MCF 10A (cell line): Measurements from ENCODE around the gene HTR3B. TPM values are rescaled to one million over a fixed set of nuclear protein-coding genes. Genes with fewer than 3 reads are reported as not detected.

ENCODE experiments used
- BruUV-seq: library from RNA; stranded (reverse); fragments of 400-500 nt; replicated peaks from 2 replicates; lab custom pipeline; 2021; lab: Mats Ljungman, UMichigan
- CTCF ChIA-PET: fragments of 300-600 bp; sonication (Branson Sonifier 250); formaldehyde crosslinking; extraction: SDS; loops from one replicate; lab custom pipeline; 2021; ENCODE audit warnings: antibody characterized with exemption, inconsistent platforms; lab: Yijun Ruan, JAX
- POLR2A ChIA-PET: fragments of 300-600, 350-650 bp; sonication (Branson Sonifier 250); formaldehyde crosslinking; extraction: SDS; loops from one replicate; lab custom pipeline; 2020; ENCODE audit warnings: antibody characterized with exemption, inconsistent platforms; lab: Yijun Ruan, JAX
- DNase-seq: peaks from one replicate; pipeline ENCODE4 v3.0.0-alpha.2; 2018; ENCODE audit not compliant: unreplicated experiment
- H3K27ac Mint-ChIP-seq: one replicate; pipeline ENCODE4 v1.8.0; 2022; ENCODE audit warnings: mild to moderate bottlenecking, low read depth, mixed read lengths; ENCODE audit not compliant: unreplicated experiment
- H3K27me3 Mint-ChIP-seq: one replicate; pipeline ENCODE4 v1.8.0; 2022; ENCODE audit warnings: mixed read lengths; ENCODE audit not compliant: insufficient read depth, unreplicated experiment
- H3K36me3 Mint-ChIP-seq: one replicate; pipeline ENCODE4 v1.8.0; 2022; ENCODE audit warnings: mild to moderate bottlenecking, moderate library complexity, mixed read lengths; ENCODE audit not compliant: insufficient read depth, unreplicated experiment
- H3K4me1 Mint-ChIP-seq: one replicate; pipeline ENCODE4 v1.8.0; 2022; ENCODE audit warnings: mixed read lengths; ENCODE audit not compliant: insufficient read depth, unreplicated experiment
- H3K4me3 Mint-ChIP-seq: one replicate; pipeline ENCODE4 v1.8.0; 2022; ENCODE audit warnings: mild to moderate bottlenecking, moderate library complexity, mixed read lengths; ENCODE audit not compliant: unreplicated experiment
- H3K9me3 Mint-ChIP-seq: one replicate; pipeline ENCODE4 v1.8.0; 2022; ENCODE audit warnings: mixed read lengths; ENCODE audit not compliant: unreplicated experiment
- intact Hi-C: fragments of 100-400 bp; cut with micrococcal nuclease; formaldehyde crosslinking; loops from 2 replicates; pipeline ENCODE4 v1.14.1; 2022
- total RNA-seq: library from RNA; stranded (reverse); gene quantifications from 2 replicates; pipeline ENCODE4 v1.2.3, GENCODE V29; 2022
- TF ChIP-seq, protein P1 (sequence below): fragments of 200-600 bp; IDR thresholded peaks from one replicate; pipeline ENCODE4 v1.8.0; 2022; ENCODE audit warnings: antibody characterized with exemption, mild to moderate bottlenecking; ENCODE audit not compliant: unreplicated experiment

Gene HTR3B
- total RNA-seq, 1 experiment from 2014 or later = not detected

DNA sequence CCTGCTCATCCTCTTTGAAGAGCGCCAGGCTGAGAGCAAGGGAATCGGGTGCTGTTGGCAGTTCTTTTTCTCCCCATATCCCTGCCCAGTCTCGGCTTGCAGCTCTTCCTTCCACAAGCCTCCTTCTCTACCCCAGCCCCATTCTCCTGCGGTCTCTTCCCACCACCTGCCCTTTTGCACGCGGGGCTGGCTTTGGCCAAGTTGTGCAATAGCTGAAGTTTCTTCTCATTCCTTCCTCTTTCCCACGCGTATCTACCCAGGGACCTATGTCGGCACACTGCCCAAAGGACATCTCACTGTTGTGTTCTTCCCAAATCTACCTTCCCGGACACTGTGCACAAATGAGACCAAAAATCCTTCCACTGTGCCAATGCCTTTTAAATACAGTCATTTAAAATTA lies 48.0 kb downstream of the HTR3B start:
- Mint-ChIP-seq H3K27ac (no peak overlapping the region), H3K36me3 (no peaks in the 10 kb centered on the region), H3K27me3 (peaks cover 82% of the 10 kb centered on the region), H3K4me3 (no peak overlapping the region), H3K9me3 (no peaks in the 10 kb centered on the region), H3K4me1 (no peaks in the 10 kb centered on the region)
- TF ChIP-seq, protein P1, sequence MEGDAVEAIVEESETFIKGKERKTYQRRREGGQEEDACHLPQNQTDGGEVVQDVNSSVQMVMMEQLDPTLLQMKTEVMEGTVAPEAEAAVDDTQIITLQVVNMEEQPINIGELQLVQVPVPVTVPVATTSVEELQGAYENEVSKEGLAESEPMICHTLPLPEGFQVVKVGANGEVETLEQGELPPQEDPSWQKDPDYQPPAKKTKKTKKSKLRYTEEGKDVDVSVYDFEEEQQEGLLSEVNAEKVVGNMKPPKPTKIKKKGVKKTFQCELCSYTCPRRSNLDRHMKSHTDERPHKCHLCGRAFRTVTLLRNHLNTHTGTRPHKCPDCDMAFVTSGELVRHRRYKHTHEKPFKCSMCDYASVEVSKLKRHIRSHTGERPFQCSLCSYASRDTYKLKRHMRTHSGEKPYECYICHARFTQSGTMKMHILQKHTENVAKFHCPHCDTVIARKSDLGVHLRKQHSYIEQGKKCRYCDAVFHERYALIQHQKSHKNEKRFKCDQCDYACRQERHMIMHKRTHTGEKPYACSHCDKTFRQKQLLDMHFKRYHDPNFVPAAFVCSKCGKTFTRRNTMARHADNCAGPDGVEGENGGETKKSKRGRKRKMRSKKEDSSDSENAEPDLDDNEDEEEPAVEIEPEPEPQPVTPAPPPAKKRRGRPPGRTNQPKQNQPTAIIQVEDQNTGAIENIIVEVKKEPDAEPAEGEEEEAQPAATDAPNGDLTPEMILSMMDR = no peak
- no TSS peak for BruUV-seq
- ChIA-PET CTCF (interaction anchor here (0.6 kb wide), 1 partner anchor 15 kb away, joined by 3 read pairs; no protein-coding TSS in a partner anchor), POLR2A (no interaction called here)
- intact Hi-C loops = no loop called here
- no peak for DNase-seq

DNA sequence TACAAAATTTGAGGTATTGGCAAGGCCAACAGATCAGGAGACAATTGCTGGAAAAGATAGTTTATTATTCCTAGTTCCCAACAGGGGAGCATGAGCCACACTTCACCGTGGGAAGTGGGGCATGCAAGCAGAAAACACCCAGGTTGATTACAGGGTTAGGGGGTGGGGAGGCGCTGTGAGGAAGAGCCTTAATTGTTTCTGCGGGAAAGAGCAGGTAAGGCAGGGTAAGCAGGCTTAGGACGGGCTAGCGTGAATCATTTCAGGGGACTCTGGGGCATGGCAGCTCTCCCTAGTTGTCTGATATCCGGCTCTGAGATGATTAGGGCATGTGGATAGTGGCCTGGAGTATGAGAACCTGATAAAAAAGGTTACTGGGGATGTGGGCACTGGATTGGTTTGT lies 49.6 kb downstream of the HTR3B start:
- ChIA-PET CTCF (no interaction called here), POLR2A (no interaction called here)
- TF ChIP-seq, protein P1 = no peak
- Mint-ChIP-seq H3K4me3 (no peak overlapping the region), H3K27ac (no peak overlapping the region), H3K9me3 (no peaks in the 10 kb centered on the region), H3K27me3 (peaks cover 86% of the 10 kb centered on the region), H3K36me3 (peaks cover 5% of the 10 kb centered on the region), H3K4me1 (no peaks in the 10 kb centered on the region)
- no peak for DNase-seq
- intact Hi-C loops = no loop called here
- BruUV-seq = no TSS peak

DNA sequence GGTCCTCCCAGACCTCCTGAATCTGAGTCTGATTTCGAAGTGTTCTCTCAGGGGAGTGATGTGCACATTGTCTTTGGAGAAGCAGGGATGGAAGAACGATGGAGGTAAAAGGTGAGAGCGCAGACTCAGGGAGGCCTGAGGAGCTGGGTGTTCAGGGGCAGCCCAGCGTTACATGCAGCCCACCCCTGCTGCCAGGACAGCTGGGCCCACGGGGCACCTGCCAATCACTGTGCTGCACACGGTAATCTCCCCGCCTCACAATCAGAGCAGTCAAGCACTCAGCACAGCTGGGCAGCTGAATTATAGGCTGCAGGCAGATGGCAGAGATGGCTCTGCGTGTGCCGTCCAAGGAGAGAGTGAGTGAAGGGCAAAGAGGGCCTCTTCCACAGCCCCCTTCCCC lies 52.4 kb downstream of the HTR3B start:
- Mint-ChIP-seq H3K9me3 (no peaks in the 10 kb centered on the region), H3K4me1 (no peaks in the 10 kb centered on the region), H3K36me3 (peaks cover 5% of the 10 kb centered on the region), H3K27ac (no peak overlapping the region), H3K27me3 (peaks cover 78% of the 10 kb centered on the region), H3K4me3 (no peak overlapping the region)
- BruUV-seq = no TSS peak
- ChIA-PET CTCF (interaction anchor here (0.7 kb wide), 1 partner anchor 260 kb away, joined by 3 read pairs; no protein-coding TSS in a partner anchor), POLR2A (no interaction called here)
- no peak for DNase-seq
- TF ChIP-seq, protein P1 = no peak
- intact Hi-C loops = no loop called here

DNA sequence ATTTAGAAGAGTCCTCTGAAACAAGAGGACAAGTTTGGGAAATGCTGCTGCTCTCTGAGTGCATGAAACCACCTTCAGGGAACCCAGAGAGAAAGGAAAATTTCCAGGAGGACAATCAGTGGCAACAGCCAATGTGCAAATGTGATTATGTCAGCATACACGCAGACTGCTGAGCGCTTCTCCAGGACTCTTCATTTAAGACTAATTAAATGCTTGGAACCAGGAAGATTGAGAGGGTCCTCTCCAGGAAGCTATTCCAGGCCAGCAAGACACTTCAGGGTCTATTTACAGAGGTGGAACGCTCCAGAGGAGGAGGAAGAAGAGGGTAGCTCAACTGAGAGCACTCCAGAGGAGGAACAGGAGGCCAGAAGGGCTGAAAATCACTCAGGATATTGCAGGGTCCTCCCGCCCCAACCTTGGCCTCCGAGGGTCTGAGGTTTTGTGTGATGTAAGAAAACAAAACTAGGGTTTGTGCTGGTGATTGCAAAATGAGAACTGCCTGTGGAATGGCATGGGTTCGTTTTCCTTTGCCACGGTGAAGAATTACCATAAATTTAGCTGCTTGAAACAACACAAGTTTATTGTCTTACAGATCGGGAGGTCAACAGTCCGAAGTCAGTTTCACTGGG lies 56.2 kb downstream of the HTR3B start:
- intact Hi-C loops = no loop called here
- POLR2A ChIA-PET = no interaction called here
- CTCF ChIA-PET = interaction anchor here (0.6 to 1.7 kb wide), 2 partner anchors 34 to 344 kb away, joined by 3 to 6 read pairs; no protein-coding TSS in a partner anchor

More for the DNA sequence above, 56.2 kb downstream of the HTR3B start:
- TF ChIP-seq, protein P1 = no peak
- no peaks in the 10 kb centered on the region for H3K4me1 Mint-ChIP-seq
- H3K4me3 Mint-ChIP-seq = no peak overlapping the region
- DNase-seq = no peak
- H3K36me3 Mint-ChIP-seq = peaks cover 5% of the 10 kb centered on the region
- BruUV-seq = no TSS peak
- H3K27me3 Mint-ChIP-seq = peaks cover 79% of the 10 kb centered on the region
- no peak overlapping the region for H3K27ac Mint-ChIP-seq
- H3K9me3 Mint-ChIP-seq = no peaks in the 10 kb centered on the region
